ENCODE results near the gene LTBP2. TPM values are rescaled to one million over a fixed set of nuclear protein-coding genes. Genes with fewer than 3 reads are reported as not detected.
"Not testable (repeated sequence)": the region's sequence is repeated elsewhere in the genome, so short reads cannot be mapped to it uniquely, and the experiment has no call there.

Gene LTBP2
- polyA plus RNA-seq, 3 donors, result 2.4 to 4.4 (median 2.9) TPM

DNA sequence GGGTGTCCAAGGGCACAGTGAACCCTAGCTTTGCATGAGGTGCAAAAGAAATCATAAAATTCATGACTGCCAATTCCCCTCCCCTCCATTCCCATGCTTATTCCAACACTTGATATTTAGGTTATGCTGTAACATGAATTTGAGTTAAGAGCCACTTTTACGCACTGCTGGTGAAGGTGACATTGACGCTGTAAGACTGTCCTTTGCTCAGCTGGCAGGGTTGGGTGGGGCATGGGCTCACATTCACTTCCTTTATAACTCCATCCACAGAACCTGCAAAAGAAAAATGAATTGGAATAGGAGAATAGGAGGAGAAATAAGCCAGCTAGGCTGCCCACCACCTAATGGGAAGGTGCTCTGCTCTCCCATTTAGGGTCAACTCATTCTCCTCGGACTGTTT lies 125.9 kb downstream of the LTBP2 start:
- no peak for DNase-seq

DNA sequence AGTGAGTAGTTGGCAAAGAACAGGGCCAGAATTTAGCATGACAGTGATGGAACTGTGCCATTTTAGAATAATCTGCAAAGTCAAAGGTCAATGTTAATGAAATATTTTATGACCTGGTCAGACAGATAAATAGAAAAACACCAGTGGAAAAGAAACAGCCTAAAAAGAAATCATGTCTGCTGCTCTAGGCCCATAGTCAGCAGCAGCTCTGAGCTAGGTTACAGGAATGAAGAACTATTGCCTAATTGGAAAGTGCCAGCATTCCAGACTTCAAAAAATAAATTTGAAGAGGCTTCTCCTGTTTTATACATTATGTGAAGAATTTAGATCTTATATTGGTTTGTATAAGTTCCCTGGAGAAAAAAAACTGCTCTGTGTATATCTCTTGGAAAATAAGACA lies 128.7 kb downstream of the LTBP2 start:
- DNase-seq, result no peak

DNA sequence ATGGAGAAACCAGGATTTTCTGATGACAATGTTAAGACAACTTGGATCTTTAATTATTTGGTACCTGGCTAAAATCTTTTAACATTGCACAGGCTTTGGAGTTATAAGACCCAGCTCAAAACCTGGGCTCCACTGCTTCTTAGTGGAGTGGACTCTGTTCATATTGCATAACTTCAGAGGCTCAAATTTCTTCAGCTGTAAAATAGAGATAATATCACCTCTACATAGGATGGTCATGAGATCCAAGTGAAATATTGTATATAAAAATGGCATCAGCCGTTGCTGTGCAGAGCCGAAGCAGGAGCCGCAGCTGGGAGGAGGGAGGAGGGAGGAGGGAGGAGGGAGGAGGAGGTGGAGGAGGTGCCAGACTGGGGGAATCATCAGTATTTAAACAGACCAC lies 129.5 kb downstream of the LTBP2 start:
- DNase-seq, result no peak

DNA sequence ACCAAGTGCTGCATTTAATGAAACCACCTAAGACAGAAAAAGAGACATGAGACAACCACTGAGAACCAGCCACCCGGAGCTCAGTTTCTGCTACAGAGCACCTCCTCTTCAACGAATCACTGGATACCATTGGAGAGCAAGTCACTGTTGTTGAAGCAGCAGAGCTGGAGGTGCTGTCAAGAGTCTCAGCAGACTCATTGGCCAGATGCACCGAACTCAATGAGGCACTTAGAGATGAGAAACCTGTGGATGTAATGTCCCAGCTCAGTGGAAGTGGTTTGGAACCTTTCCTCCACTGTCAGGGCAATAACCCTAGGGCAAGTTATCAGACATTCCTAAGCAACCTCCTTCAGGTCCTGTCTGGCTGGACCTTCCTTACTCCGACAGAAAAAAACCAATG lies 132.0 kb downstream of the LTBP2 start:
- DNase-seq, result no peak

DNA sequence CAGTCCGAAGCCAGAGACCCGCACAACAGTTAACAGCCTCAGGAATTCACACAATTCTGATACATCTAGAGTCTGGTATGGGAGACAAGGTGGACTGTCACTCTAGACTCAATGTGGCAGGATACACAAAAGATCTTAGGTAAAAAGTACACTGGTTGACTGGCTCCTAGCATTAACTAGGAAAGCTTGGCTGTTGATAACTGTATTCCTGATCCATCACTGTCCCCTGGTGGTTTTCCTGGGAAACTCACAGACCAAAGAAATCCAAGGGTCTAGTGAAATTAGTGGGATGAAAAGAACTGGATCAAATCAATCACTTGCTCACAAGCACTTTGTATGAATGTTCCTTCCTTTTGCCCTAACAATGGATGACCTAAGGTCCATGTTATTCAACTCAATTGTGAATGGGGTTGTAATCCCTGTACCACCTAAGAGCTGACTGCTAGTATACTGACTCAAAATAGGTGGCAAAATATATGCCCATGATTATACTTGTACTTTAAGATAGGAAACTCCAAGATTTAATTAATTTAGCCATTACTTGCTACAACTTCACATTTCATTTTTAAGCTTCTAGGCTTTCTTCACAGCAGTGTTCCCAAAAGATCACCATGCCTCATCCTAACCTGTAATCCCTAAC lies 132.9 kb downstream of the LTBP2 start:
- DNase-seq, result no peak

DNA sequence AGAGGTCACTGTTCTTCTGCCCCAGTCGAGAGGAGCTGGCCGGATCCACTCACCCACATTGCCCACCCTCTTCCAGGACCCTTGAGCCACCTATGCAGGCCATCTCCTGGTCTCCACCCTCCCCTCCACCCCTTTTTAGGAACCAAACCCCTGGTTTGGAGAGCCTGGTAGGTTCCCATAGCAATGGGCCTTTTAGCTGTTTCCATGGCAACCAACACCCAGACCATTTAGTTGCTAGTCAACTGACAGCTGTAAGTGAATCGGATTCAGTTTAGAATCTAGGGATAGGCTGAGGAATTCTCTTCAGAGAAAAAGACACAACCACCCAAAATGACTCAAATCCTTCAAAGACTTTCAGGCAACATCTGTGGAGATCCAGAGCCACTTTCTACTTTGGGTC lies 135.4 kb downstream of the LTBP2 start:
- no peak for DNase-seq

DNA sequence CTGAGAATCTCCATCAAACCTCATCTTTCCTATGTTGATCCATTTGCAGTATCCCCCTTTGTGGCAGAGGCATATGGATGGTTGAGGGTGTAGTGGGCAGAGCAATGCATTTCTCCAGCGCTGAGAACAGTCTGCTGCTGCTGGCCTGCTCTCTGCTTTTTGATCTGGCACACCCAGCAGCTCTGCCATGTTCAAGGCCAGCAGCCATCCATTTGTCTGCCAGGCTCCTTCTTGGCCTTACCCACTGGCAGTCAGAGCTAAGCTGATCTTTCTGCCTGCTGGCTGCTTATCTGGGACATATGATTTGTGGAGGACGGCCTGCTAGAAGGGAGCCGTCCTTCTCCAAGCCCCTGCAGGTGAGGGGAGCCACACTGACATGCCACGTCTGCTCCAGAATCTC lies 135.9 kb downstream of the LTBP2 start:
- no peak for DNase-seq

DNA sequence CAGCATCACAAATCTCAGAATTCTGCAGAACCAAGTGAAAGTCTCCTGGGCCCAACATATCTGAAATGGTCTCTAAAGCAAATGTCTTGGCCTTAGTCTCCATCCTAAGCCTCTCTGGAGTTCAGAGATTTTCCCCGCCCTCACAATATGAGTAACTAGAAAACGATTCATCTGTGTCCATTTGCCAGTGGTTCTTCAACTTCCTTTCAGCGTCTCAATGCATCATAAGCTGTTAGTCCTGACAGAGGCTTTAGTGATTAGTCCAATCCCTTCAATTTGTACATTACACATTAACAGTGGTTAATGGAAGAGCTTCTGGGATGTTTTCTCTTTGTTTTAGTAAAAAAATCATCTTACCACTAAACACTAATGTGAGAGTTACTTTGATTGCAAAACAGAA lies 136.4 kb downstream of the LTBP2 start:
- no peak for DNase-seq

DNA sequence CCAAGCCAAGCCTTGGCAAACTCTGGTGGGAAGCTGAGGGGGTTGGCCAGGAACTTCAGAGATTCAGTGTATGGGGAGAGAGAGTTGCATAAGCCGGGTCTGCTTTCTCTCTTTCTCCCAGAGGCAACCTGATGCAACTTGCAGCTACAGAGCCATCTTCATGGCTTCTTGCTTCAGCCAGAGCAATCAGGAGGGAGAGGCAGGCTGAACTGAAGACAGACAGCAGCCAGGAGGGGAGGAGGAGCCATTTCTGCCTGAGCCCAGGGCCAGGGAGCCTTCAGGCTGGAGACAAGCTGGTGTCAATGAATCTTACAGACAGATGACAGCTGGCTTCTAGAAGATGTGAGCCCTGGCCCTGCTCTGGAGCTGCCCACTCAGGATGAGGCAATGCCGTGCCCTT lies 137.7 kb downstream of the LTBP2 start:
- DNase-seq, result no peak

DNA sequence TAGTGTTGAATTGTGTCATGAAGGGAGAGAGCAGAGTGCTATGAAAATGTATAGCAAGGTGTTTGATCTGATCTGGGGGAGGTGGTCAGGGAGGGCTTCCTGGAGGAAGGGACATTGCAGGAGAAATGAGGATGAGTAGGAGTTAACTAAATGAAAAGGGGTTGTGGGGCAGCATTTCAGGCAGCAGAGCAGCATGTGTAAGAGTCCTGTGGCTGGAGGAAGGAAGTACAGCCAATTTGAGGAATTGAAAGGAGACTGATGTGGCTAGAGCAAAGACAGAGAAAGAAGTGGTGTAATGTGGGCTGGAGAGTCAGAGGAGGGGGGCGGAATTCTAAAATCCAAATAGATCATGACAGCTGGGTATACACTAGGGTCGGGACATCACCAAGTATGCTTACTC lies 139.4 kb downstream of the LTBP2 start:
- DNase-seq, result no peak

DNA sequence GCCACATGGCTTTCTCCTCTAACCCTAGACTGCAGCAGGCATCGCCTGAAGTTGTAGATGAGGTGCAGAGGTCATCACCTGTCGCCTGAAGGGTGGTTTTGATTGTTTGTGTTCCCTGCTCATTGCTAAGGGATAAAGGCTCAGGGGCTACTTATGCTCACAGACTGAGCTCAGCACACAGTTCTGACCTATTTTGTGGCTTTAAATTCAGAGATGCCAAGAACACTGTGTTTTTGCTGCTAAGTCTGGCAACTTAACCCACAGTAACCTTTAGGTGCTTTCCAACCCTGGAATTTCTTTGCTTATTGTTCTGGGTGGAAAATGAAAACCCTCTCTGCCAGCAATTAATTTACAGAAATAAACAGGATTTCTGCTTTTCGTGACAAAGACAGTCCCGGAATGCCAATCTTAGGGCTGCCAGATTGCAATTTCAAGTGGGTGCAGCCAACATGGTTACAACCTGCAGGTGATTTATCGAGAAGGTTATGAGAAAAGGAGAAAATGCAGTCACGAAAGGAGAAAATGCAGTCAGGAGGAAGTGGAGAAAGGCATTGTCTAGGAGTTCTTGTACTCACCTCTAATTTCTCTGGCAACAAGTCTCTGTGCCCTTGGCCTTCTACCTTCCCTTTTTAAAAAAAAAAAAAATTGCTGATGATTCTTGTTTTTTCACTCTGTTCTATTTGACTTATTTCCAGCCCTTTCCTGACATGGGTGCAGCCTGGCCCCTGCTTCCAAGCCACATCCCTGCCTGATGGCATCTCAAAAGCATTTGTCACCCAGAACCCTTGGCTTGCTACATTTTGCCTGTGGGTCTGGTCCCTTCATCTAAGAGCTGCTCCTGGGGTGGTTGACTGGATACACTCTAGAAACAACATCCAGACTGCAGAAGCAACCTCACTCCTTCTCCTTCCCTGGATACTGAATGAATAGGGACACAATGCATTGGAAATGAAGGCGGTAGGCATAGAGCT lies 142.2 kb downstream of the LTBP2 start:
- DNase-seq, result no peak

DNA sequence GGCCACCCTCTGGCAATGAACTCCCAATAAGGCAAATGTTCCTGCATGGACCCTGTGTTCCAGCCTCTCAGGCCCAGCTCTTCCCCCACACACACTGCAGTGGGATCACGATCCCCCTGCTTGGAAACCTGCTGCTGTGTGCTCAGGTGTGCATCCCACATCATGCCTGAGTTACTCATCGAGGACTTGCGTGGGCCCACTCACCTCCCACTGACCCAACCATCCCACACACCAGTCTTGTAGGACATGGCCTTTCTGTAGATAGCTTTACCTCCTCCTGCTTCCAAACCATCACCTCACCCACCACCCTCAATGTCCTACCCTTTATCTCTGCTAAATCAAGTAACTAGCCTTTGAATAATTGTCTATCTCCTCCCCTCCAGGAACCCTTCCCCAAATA lies 143.5 kb downstream of the LTBP2 start:
- DNase-seq, result no peak

DNA sequence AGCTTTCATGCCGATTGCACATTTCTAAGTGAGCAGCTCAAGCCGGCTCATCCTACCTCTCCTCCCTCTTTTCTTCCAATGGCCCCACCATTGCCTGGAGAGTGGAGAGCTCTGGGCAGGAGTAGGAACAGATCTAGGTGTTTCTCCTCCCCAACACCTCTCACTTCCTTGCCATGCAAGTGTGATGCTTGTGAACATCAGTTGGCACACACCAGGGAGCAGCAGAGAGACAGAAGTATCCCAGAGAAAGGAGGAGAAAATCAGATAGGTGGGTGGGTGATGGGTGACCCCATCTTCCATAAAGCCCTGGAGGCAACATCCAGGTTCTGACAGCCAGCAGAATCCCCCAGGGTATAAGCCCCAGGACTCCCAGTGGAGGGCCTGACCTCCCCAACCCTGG lies 146.7 kb downstream of the LTBP2 start:
- DNase-seq, result no peak

DNA sequence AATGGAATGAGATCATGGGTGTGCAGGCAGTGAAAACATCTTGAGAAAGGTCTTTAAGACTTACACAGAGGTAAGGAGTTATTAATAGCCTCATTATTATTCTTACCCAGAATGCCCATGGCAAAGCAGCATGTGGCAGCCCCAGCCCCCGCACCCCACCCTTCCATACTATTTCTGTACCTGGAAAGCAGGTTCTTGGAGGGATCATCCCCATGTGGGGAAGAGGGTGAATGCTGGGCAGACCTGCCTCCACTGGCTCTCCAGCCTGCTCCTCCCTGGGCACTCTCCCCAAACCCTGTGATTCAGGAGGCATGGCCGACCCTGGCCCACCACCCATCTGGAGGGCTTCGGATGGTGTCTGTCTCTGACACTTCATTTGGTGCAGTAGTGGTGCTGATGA lies 147.3 kb downstream of the LTBP2 start:
- no peak for DNase-seq

DNA sequence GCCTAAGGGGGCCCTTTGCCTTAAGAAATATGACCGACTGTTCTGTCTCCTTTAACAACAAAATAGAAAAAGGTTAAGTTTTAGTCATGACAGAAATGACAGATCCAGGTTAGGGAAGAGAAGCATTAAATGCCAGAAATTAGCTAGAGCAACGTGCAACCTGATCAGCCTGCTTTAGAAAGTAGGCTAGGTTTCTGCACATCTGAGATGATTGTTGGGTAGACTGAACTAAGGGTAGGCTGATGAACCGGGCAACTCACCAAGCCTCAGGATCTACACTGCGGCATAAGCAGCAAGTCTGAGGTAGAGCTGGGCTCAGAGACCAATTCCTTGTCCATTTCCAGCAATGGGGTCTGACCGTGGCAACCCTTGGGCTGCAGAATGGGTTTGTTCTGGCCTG lies 148.3 kb downstream of the LTBP2 start:
- DNase-seq, result no peak

DNA sequence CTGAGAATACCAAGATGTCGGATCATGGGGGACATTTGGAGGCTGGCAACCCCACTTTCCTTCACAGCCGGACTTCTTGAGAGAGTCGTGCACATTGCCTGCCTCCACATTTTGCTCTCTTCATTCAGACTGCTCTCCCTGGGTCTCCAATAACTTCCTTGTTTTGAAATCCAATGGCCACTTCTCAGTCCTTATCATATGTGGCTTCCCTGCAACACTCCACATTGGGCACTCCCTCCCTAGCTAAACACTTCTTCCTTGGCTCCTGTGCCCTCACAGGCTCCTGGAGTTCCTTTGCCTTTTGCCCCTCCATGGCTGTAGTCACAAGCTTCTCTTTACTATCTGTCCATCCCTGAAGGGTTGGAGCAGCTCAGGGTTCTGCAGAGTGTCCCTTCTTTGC lies 149.0 kb downstream of the LTBP2 start:
- no peak for DNase-seq

DNA sequence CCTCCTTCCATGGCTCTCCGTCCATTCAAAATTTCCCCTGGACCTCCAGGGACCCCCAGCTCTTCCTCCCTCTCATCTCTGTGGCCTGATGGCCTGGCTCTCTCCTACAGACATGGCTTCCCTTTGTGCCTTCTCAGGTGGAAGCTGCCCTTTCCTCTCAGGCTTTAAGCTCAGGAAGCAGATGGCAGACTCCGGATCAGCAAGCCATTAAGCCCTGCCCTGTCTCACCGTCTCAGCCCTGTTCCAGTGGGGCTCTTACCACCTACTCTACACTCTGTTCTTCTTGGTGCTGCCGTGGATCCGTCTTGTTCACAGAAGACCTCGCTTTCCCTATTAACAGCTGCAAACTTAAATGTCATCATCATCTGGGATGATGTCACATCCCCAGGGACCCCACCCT lies 152.1 kb downstream of the LTBP2 start:
- DNase-seq, result no peak

DNA sequence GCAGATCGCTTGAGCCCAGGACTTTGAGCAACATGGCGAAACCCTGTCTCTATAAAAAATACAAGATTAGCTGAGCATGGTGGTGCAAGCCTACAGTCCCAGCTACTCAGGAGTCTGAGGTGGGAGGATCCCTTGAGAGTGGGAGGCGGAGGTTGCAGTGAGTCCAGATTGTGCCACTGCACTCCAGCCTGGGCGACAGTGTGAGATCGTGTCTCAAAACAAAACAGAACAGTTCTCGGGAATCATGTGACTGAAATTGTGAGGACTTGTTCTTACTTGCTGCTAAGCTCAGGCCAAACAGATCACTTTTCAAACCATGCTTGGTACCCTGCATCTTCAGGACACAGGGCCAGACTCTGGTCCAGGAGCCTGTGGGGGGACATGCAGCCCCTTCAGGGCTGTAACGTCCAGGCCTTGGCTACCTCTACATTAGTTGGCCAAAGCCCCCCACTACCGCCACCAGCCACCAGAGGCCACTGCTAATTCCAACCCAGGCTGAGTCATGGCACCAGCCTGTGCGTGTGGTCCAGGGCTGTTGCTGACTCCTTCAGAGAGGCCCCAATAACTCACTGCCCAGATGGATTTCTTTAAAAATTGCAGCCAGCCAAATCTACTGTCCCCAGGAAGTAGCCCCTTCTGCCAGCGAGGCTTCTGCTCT lies 152.6 kb downstream of the LTBP2 start:
- DNase-seq, result no peak

DNA sequence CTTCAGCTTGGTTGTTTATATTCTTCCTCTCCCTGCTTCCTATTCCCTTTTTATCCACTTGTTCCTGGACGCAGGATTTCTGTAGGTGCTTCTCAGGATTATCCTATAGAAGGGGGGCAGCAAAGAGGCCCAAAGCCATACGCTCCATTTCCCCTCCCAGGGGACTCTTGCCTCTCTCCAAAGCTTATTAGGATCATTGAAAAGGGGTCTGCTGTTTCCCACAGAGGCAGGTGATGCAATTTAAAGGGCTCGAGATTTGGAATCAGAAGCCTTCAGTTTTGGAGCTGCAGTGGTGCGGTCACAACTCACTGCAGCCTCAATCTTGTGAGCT lies 154.5 kb downstream of the LTBP2 start:
- DNase-seq, result no peak

DNA sequence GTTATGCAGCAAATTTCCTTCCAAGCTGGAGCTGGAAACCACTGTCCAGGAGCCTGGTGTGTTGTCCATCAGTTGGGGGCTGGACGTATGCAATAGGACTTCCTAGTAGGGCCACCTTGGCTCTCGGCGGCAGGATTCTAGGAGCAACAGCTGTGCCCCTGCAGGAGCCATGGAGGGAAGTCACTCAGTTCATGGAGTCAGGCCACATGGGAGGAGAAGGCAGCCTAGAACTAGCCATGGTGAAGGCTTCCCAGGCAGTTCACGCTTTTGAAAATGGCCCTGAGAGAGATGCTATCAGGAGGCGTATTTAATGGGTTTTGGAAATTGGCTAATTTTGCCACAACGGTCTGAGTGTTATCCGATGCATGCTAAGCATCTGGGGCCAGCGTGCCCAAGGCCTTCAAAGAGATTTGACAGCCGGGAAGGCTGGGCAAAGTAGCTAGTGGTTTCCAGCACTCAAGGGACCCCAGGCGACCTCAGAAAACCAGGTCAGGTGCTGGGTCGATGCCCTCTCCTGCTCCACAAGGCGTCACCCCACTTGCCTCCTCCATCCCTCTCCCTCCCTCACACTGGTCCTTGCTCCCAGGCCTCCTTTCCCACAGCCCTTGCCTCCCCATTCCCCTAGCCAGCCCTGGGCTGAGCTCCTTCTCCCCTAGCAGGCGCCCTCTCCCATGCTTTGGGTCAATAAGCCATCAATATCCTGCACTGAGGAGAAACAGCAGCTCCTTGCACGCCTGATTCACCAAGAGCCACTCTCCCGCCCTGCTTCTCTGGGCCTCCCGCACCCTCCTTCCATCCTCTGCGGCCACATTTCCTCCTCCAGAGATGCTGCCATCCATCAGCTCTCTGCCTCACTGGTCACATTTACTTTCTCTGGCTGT lies 155.1 kb downstream of the LTBP2 start:
- DNase-seq, result no peak

DNA sequence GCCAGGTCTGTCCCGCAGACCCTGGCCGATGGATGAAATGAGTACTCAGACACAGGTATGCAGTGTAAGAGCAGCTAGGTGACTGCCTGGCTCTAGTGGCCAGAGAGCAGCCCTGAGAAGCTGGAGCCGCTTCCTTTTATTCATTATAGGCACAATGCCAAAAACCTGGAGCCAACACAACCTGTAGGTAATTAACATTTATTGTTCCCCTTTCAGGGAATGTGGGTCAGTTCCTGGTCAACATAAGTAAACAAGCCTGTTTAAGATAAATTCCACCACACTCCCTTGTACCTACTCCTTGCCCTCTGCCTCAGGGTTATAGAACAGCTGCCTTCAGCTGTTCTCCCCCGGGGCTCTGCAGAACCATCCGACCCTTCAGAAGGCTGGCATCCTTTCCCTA lies 157.6 kb downstream of the LTBP2 start:
- not testable (repeated sequence) for DNase-seq

Measured in renal pelvis (tissue), 4 donors.